Nephron (organoid): ENCODE data around the gene TMEM51.

ENCODE experiments used
- H3K27ac Mint-ChIP-seq, 3 experiments: 2 replicates each; pipeline ENCODE4 v1.8.0; 2020; ENCODE audit warnings: mixed read lengths in 3 of 3, mild to moderate bottlenecking in 2 of 3, moderate library complexity in 1 of 3
- H3K27me3 Mint-ChIP-seq: 2 replicates; pipeline ENCODE4 v1.8.0; 2021; ENCODE audit warnings: low read depth, mild to moderate bottlenecking, moderate library complexity, mixed read lengths
- H3K36me3 Mint-ChIP-seq: 2 replicates; pipeline ENCODE4 v1.8.0; 2020; ENCODE audit warnings: low read depth, mixed read lengths
- H3K4me1 Mint-ChIP-seq: 2 replicates; pipeline ENCODE4 v1.8.0; 2020; ENCODE audit warnings: mixed read lengths
- H3K4me3 Mint-ChIP-seq, 3 experiments: 2 replicates each; pipeline ENCODE4 v1.8.0; 2020; ENCODE audit warnings: mild to moderate bottlenecking in 3 of 3, mixed read lengths in 3 of 3, moderate library complexity in 2 of 3
- H3K9me3 Mint-ChIP-seq: 2 replicates; pipeline ENCODE4 v1.8.0; 2020; ENCODE audit warnings: mixed read lengths
- CTCF ChIP-seq, 3 experiments: fragments of 200-600 bp; sonication (generic); IDR thresholded peaks; one replicate each; pipeline ENCODE4 v1.5.0; 2021; ENCODE audit warnings: antibody characterized with exemption in 3 of 3; ENCODE audit not compliant: unreplicated experiment in 3 of 3

The TMEM51 gene

DNA sequence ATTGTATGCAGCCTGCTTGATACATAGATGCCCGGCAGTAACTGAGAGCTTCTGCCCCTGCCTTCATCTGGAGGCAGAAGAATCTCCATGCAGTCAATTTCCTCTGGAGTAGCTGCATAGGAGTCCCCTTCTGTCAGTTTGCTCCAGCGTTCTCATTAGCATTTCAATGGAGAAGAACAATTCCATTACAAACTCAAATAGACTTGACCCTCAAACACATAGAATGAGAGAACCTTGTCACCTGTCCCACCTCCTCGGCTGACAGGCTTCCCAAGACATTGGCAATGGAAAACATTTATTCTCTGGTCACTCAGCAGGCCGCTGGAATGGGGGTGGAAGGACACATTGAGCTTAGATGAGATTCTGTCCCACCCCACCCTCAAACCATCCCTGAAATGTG is 45.6 kb upstream of the TMEM51 start:
- TF ChIP-seq CTCF (IDR thresholded peaks at IDR 0.05; ENCODE audit: unreplicated experiment in 3 of 3): no peak
- Mint-ChIP-seq H3K27me3 (no peaks in the 10 kb centered on the region), H3K27ac (no peak overlapping the region), H3K9me3 (peaks cover 10% of the 10 kb centered on the region), H3K36me3 (peaks cover 14% of the 10 kb centered on the region), H3K4me3 (no peak overlapping the region), H3K4me1 (peaks cover 9% of the 10 kb centered on the region)

GRCh38 chr1:15110128-15110866 is 43.2 kb upstream of the TMEM51 start:
- H3K4me1 Mint-ChIP-seq: peaks cover 11% of the 10 kb centered on the region
- no peak overlapping the region for H3K27ac Mint-ChIP-seq
- H3K27me3 Mint-ChIP-seq: no peaks in the 10 kb centered on the region
- H3K36me3 Mint-ChIP-seq: peaks cover under 1% of the 10 kb centered on the region
- no peak overlapping the region for H3K4me3 Mint-ChIP-seq
- TF ChIP-seq CTCF (IDR thresholded peaks at IDR 0.05; ENCODE audit: unreplicated experiment in 3 of 3): no peak
- H3K9me3 Mint-ChIP-seq: peaks cover under 1% of the 10 kb centered on the region

DNA sequence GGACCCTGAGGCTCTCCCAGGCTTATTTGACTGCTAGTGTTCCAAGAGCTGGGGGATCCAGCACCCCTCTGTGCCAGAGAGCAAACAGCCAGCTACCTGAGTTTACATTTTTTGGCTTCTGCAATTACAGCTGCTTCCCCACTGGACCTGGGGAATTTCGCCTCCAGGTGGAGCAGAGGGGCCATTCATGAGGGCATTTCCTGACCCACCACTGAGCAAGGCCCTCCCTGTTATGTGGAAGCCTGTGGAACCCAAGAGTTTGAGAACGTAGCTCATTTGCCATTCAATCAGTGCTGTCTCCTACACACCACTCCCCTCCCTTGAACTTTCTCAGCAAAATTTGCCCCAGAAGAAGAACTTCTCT is 42.7 kb upstream of the TMEM51 start:
- TF ChIP-seq CTCF (IDR thresholded peaks at IDR 0.05; ENCODE audit: unreplicated experiment in 3 of 3): no peak
- Mint-ChIP-seq H3K9me3 (no peaks in the 10 kb centered on the region), H3K36me3 (no peaks in the 10 kb centered on the region), H3K27ac (no peak overlapping the region), H3K27me3 (no peaks in the 10 kb centered on the region), H3K4me3 (no peak overlapping the region), H3K4me1 (peaks cover 11% of the 10 kb centered on the region)

DNA sequence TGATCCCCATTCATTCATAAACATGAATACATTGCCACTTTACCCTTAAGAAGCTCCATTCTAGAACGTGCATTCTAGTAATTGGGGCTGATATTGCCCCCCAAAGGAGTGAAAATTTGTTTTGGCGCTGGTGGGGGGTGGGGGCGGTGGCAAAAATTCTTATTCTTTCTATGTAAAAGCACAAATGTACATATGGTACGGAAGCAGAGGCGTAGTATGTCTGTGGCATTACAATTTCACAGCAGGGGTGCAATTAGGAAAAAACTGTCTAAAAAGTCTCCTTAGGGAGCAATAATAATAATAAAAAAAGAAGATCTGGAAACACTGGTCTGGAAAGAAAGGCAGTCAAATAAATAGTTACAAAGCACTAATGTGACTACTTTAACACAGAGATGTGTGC is 40.4 kb upstream of the TMEM51 start:
- H3K4me1 Mint-ChIP-seq: peaks cover 11% of the 10 kb centered on the region

GRCh38 chr1:15114884-15115283 is 38.7 kb upstream of the TMEM51 start:
- Mint-ChIP-seq H3K9me3 (no peaks in the 10 kb centered on the region), H3K4me1 (peaks cover 11% of the 10 kb centered on the region)
- TF ChIP-seq CTCF (IDR thresholded peaks at IDR 0.05; ENCODE audit: unreplicated experiment in 3 of 3): no peak

More for the DNA sequence above, 40.4 kb upstream of the TMEM51 start:
- Mint-ChIP-seq H3K36me3 (no peaks in the 10 kb centered on the region), H3K9me3 (no peaks in the 10 kb centered on the region), H3K4me3 (no peak overlapping the region), H3K27me3 (no peaks in the 10 kb centered on the region), H3K27ac (no peak overlapping the region)
- no peak for TF ChIP-seq CTCF (IDR thresholded peaks at IDR 0.05; ENCODE audit: unreplicated experiment in 3 of 3)

More at GRCh38 chr1:15114884-15115283, 38.7 kb upstream of the TMEM51 start:
- H3K27me3 Mint-ChIP-seq: peaks cover 8% of the 10 kb centered on the region
- no peaks in the 10 kb centered on the region for H3K36me3 Mint-ChIP-seq
- no peak overlapping the region for H3K27ac Mint-ChIP-seq
- H3K4me3 Mint-ChIP-seq: no peak overlapping the region
